Measurements from ENCODE around the gene TINAG.
"Not testable (repeated sequence)": the region's sequence is repeated elsewhere in the genome, so short reads cannot be mapped to it uniquely, and the experiment has no call there.

Gene TINAG

DNA sequence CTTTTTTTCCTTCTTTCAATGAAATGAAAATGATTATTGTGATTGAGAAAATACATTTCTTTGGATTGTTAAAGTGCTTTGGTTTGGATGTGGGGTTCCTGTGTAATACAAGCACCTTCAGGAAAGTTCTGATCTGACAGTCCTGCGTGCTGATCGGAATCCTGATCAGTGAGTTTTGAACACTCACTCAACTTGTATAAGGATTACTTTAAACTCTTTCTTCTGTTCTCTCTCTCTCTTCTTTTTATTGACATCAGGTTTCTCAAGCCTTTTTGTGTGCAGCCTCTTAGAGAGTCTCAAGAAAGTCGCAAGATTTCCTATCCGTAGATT lies 710 bp downstream of the TINAG start:
- no peak for DNase-seq (ENCODE audit: low read depth, low spot score)

DNA sequence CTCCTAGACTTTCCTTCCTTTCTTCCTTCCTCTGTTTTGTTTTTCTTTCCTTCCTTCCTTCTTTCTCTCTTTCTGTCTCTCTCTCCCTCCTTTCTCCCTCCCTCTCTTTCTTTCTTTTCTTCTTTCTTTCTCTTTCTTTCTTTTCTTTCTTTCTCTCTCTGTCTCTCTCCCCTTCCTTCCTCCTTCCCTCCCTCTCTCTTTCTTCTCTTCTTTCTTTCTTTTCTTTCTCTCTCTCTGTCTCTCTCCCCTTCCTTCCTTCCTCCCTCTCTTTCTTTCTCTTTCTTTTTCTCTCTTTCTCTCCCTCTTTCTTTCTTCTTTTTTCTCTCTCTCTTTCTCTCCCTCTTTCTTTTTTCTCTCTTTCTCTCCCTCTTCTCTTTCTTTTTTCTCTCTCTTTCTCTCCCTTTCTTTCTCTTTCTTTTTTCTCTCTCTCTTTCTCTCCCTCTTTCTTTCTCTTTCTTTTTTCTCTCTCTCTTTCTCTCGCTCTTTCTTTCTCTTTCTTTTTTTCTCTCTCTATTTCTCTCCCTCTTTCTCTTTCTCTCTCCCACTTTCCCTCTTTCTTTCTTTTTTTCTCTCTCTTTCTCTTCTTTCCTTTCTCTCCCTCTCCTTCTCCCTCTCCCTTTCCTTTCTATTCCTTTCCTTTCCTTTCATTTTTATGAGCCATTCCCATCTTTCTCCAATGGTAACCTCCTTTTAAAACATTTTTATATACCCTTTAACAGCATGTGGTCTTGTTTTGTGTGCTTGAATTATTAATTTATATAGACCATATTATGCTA lies 2.3 kb downstream of the TINAG start:
- no peak for DNase-seq (ENCODE audit: low read depth, low spot score)

DNA sequence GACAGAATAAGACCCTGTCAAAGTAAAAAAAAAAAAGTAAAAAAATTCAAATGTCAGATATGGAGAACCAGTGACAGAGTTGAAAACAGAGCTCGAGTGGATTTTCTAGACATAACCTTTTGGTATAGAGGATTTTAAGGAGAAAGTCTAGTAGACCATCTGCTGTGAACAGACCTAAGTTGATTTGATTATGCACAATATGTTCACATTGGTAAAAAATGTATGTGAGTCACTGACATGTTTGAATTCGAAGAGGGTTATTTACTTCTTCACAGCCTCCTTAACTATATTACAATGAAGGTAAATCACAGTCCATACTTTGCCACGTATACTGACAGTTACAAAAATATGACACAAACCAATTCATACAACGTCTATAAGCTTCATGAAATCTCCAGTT lies 7.4 kb downstream of the TINAG start:
- DNase-seq (ENCODE audit: low read depth, low spot score) = no peak

DNA sequence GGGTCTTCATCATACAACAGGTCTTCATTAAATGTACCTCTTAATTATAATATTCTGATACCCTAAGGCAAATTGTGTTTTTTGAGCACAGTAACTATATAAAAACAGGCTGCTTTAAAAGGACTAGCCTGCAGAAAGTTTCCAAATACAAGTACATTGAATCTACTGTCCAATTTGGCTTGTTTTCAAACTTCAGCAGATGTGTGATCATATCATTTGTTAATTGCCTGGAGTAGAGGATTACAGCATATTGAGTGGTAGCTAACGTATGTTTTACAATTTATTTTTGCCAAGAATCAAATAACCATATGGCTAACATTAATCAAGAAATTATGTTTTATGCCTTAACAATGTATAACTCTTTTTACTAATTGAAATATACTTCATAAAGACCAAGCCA lies 12.6 kb downstream of the TINAG start:
- no peak for DNase-seq (ENCODE audit: low read depth, low spot score)

DNA sequence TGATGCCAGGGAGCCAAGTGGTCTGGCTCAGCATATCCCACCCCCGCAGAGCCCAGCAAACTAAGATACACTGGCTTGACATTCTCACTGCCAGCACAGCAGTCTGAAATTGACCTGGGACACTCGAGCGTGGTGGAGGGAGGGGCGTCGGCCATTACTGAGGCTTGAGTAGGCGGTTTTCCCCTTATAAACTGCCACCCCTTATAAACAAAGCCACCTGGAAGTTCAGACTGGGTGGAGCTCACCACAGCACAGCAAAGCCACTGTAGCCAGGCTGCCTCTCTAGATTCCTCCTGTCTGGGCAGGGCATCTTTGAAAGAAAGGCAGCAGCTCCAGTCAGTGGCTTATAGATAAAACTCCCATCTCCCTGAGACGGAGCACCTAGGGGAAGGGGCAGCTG lies 19.4 kb downstream of the TINAG start:
- no peak for DNase-seq (ENCODE audit: low read depth, low spot score)

DNA sequence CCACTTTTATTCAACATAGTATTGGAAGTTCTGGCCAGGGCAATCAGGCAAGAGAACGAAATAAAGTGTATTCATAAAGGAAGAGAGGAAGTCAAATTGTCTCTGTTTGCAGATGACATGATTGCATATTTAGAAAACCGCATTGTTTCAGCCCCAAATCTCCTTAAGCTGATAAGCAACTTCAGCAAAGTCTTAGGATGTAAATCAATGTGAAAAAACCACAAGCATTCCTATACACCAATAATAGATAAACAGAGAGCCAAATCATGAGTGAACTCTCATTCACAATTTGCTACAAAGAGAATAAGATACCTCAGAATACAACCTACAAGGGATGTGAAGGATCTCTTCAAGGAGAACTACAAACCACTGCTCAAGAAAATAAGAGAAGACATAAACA lies 23.3 kb downstream of the TINAG start:
- not testable (repeated sequence) for DNase-seq (ENCODE audit: low read depth, low spot score)

DNA sequence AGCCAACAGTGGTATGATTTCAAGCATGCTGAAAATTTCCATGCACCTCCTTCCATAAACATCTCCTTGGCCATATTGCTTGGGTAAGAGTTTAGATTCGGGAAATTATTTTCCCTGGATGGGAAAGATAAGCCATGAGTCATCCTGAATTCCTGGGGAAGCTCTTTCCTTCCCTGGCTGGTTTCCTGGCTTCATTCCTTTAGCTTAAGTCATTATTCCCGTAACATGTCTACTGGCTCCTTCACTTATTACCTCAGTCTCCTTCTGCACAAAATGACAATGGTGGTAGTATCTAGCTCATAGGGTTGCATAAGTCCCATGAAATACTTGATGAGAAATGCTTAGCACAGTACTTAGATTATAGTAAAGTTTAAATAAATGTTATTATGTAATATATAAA lies 27.6 kb downstream of the TINAG start:
- peak; percentile 1 for DNase-seq (ENCODE audit: low read depth, low spot score)

DNA sequence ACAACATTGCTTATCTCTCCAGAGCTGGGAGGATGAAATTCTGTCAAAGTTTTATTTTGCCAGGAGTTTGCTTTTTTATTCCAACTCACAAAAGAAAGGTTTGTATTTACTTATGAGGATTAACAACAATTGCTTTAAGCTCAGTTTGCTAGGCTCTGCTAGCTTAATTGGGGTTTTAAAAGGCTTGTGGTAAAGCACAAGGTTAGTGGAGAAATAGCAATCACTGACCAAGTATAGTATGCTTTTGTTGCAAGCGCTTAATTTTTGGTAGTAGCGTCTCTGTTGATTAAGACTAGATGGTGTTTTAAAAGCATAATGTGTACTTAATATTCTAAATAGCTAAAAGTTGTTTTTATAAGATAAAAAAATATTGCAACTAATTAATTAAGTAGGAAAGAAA lies 45.7 kb downstream of the TINAG start:
- DNase-seq (ENCODE audit: low read depth, low spot score) = no peak

DNA sequence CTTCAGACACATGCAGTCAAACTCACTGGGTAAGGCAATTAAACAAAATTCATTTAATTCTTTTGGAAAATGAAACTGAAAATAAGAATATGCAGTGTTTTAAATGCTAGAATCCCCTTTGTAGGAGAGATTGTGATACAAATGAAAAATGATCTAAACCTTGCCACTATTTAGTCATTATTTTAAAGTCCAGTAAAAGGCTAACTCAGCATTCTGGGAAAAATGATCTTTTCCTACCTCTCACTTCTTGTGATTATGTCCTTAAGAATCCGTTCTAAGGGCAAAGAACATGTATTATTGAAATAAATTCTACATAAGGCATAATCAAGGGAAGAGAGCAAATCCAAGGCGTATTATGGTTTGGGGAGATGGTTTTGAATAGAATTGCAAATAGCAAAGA lies 46.4 kb downstream of the TINAG start:
- no peak for DNase-seq (ENCODE audit: low read depth, low spot score)

DNA sequence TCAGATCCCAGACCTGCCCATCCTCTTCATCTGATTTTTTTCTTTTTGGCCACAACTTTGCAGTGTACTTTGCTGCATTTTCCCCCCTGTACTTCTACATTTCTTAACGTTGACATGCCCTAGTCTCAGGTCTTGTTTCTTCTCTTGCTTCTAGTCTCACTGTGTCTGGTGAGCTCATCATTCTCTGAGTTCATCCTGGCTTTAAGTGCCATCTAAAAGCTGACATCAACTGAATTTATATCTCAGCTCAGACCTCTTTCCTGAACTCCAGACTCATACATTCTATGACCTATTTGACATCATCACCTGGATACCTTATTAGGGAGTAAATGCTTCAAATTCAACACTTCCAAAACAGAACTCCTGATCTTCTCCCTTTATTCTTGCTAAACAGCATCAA lies 48.9 kb downstream of the TINAG start:
- DNase-seq (ENCODE audit: low read depth, low spot score) = no peak

DNA sequence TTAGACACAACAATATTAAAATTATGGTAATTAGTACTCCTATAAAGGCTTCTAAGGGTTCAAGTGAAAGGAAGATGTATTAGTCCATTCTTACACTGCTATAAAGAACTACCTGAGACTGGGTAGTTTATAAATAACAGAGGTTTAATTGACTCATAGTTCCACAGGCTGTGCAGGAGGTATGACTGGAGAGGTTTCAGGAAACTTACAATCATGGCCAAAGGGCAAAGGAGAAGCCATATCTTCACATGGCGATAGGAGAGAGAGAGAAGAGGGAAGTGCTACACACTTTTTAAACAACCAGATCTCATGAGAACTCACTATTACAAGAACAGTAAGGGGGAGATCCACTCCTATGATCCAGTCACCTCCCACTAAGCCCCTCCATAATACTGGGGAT lies 52.9 kb downstream of the TINAG start:
- no peak for DNase-seq (ENCODE audit: low read depth, low spot score)

DNA sequence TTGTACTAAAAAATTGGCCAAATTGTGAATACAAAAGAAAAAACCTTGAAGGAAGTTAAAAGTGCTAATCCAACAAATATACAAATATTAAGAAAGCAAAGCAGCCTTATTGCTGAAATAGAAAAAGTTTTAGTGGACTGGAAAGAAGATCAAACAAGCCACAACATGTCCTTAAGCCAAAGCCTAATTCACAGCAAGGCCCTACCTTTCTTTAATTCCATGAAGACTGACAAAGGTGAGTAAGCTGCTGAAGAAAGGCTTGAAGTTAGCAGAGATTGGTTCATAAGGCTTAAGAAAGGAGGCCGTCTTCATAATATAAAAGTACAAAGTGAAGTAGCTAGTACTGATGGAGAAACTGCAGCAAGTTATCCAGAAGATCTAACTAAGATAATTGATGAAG lies 53.5 kb downstream of the TINAG start:
- DNase-seq (ENCODE audit: low read depth, low spot score) = no peak

DNA sequence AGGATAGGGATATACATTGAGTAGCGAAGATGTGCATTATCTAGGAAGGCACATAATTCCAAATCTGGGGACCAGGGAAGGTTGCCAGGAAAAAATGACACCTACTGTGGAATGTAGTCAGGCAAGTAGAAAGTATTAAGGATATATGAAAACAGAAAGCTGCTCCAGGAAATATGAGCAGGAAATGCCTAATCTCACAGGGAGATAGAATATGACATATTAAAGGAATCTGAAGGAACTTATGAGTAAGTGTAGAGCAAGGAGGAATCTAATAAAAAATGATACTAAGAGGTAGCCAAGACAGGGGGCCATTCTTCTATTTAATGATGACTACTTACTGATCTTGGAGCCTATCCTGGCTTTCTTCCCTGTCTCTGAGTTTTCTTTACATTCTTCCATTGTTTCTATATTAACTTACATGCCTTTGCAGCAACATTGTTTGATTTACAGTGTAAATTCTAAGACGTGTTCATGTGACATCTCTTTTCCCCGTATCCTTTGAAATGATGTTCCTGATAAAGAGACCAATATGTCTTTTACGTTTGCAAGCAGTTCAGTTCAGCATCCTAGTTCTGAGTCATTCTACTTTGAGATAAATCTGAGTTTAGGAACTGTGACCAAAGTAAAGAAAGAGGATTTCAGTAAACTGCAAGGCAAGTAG lies 58.6 kb downstream of the TINAG start:
- DNase-seq (ENCODE audit: low read depth, low spot score) = no peak

DNA sequence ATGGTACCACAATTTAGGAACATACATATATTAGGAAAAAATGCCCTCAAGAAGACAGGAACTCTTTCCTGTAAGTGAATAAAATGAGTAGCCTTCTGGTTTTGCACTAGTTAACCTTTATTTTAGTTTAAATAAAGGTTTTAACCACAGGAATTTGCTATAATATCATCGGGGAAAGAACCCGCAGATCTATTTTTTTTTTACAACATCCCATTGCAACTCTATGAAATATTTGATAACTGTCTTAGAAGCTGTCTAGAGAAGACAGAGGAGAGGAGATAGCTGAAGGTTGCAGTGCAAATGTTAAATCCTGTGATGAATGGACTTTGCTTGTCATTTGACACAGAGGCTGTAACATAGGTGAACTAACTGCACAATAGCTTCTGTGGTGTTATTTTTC lies 69.5 kb downstream of the TINAG start:
- no peak for DNase-seq (ENCODE audit: low read depth, low spot score)

DNA sequence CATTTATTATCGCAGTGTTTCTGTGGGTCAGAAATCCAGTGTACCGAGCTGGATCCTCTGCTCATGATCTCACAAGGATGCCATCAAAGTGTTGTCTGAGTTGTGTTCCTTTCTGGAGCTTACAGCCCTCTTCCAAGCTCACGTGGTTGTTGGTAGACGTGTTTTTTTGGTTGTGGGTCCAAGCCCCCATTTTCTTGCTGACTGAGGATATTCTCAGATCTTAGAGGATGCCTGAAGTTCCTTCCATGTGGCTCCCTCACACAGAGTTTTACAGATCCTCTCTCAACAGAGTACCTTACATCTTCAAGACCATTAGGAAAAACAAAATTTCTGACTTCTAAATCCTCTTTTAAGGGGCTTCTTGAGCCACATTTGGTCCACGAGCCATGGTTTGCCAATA lies 78.1 kb downstream of the TINAG start:
- DNase-seq (ENCODE audit: low read depth, low spot score) = no peak

DNA sequence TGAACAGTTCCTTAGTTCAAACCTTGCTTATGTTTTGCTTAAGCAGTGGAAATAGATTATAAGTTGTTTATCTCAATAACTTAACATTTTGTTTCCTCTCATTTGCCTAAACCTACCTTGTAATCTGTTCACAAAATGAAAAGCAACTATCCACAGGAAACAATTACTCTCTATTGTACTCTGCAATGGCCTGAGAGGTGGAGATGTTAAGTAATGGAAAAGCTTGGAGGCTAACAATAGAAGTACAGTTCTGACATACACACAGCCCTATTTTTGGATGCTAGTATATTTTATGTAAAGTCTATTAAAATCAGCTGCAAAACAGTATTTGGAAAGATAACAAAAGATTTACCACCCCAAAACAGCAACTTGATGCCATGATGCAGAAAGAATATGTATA lies 82.1 kb downstream of the TINAG start:
- DNase-seq (ENCODE audit: low read depth, low spot score) = no peak

DNA sequence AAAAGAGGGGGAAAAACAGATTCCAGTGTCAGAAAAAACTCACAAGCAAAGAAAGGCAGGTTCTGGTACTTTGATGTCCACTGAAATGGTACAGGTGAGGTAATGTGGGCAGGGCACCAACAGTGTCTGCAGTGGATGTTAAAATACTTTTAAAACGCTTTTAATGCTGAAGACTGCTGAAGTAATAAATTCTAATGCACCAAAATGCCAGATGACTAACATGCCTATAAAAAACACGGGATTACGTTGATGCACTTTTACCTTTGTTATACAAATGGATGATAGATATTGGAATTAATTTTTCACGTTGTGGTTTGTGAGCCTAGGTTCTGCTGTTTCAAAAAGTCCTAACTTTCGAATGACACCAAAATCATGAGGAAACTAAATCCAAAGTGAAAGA lies 83.3 kb downstream of the TINAG start:
- no peak for DNase-seq (ENCODE audit: low read depth, low spot score)

DNA sequence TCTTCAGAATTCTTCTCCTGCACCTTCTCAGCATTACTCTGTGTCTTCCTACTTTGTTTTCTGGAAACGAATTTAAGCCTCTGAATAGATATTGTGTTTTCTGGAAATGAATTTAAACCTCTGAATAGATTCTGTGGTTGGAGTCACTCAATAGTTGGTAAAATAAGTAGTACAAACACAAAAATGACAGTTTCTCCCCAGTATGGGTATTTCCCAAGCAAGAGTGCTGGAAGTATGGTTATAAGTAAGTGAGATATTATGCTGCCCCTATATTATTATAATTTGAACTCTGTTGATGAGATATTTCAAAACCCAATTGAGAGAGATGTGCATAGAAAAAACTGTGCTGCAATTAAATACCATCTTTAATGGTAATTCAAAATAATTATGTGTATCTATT lies 94.9 kb downstream of the TINAG start:
- no peak for DNase-seq (ENCODE audit: low read depth, low spot score)

DNA sequence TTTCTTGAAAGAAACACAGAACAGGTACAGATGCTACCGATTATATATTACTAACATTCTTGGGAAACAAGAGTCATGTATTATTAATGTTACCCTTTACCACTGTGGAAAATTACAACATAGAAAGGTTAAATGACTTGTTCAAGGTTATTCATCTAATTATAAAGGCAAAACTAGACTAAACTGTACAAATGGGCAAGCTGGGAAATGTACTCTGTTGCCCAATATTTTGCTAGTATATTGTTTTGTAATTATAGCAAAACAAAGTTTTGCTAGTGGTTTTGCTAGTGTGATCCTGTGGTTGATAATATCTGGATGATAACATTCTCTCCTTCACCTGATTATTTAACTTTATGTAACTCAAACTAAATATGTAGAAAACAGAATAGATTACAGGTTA lies 96.5 kb downstream of the TINAG start:
- DNase-seq (ENCODE audit: low read depth, low spot score) = no peak

DNA sequence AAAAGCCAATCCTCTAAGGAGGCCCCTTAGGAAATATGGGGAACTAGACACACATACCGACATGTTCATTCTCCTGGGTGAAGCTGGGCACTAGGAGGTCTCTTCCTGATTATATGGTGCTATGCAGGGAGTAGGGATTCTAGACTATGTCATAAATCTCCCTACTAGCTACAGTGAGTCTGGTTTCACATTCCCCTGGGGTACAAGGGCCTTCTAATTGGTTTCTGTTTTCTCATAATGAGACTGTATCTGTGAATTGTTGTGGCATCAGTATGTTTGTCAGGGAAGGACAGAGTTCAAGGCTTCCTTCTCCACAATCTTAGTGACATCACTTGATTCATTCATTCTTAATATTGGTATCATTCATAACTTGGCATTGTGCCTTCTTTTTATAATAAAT lies 103.5 kb downstream of the TINAG start:
- no peak for DNase-seq (ENCODE audit: low read depth, low spot score)

DNA sequence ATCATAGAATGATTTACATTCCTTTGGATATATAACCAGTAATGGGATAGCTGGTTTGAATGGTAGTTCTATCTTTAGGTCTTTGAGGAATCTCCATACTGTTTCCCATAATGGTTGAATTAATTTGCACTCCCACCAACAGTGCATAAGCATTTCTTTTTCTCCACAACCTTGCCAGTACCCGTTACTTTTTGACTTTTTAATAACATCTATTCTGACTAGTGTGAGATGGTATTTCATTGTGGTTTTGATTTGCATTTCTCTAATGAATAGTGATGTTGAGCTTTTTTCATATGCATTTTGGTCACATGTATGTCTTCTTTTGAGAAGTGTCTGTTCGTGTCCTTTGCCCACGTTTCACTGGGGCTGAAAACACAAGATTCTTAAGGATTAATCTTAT lies 107.3 kb downstream of the TINAG start:
- no peak for DNase-seq (ENCODE audit: low read depth, low spot score)

DNA sequence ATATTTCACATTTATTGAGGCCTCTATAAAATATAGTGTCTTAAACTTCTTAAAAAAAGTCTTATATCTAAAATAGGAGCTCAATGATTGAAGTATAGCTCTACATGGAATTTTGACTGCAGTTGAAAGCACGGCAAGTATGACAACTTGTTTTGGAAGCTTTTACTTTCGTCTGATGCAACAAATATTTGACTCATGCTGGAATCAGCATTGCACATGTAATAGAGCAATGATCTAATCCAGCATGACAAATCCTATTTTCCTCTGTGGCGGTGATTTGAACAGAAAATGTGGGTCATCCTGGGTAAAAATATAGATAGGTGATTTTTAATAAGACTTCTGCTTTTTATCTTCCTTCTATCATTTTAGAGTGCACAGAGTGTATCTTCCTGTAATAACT lies 111.6 kb downstream of the TINAG start:
- DNase-seq (ENCODE audit: low read depth, low spot score) = no peak

DNA sequence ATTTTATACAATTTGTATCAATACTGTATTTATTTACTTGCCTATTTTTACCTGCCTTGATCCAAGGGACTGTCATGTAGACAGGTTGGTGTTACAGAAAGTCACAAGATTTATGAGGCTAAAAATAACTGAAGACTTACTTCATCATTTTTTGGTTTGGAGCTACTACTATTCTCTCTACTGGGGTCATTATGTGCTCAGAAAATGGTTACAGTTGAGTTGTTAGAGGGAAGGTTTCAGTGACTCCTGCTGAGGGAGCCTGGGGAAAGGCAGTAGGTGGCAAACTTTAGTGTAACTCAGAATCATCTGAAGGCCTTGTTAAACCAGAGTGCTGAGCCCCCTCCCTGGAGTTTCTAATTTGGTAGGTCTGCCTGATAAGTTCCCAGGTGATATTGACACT lies 118.8 kb downstream of the TINAG start:
- DNase-seq (ENCODE audit: low read depth, low spot score) = no peak

DNA sequence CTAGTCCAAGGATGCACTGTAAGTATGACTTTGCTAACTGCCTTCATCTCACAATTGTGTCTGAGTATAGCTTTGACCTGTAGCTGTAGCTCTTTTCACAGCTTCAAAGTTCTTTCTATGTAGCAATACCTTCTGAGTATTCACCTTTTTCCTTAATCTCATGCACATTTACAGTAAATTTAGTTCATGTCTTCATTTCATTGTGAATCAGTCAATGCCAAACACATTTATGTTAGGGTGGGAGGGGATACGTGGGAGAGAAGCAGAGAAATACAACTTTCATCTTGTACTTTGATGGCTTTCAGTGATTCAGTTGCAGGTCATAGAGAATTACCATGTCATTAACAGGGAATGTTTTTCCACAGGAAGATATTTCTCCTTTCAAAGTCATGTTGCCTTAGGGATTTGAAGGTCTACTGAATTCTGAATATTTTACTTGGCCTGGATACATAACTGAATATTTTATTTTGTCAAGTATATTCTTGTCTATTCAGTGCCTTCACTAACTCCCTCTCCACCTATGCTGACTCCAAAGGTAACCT lies 119.2 kb downstream of the TINAG start:
- DNase-seq (ENCODE audit: low read depth, low spot score) = no peak
